Left ventricle myocardium inferior (tissue), 1 donor: ENCODE results near the gene ODAPH. TPM values are rescaled to one million over a fixed set of nuclear protein-coding genes. Genes with fewer than 3 reads are reported as not detected.

Experiments
- DNase-seq: peaks from one replicate; pipeline ENCODE4 v3.0.0-alpha.2; 2020
- H3K27ac ChIP-seq: fragments of 200-600 bp; replicated peaks from 2 replicates; pipeline ENCODE4 v1.8.0; 2021
- H3K27me3 ChIP-seq: fragments of 200-600 bp; 2 replicates; pipeline ENCODE4 v1.8.0; 2021; ENCODE audit warnings: low read depth
- H3K36me3 ChIP-seq: fragments of 200-600 bp; 2 replicates; pipeline ENCODE4 v1.8.0; 2021
- H3K4me1 ChIP-seq: fragments of 200-600 bp; 2 replicates; pipeline ENCODE4 v1.8.0; 2021
- H3K4me3 ChIP-seq: fragments of 200-600 bp; 2 replicates; pipeline ENCODE4 v1.8.0; 2021; ENCODE audit warnings: mild to moderate bottlenecking, moderate library complexity
- H3K9me3 ChIP-seq: fragments of 200-600 bp; replicated peaks from 2 replicates; pipeline ENCODE4 v1.8.0; 2021
- intact Hi-C: fragments of 100-400 bp; cut with micrococcal nuclease; formaldehyde crosslinking; loops from one replicate; pipeline ENCODE4 v1.11.0; 2022
- total RNA-seq: library from RNA; stranded (reverse); fragmentation: NEBNext Ultra II Directional; extraction: Animal tissue kit (Norgen Biotek cat#: 25700); gene quantifications from one replicate; pipeline ENCODE4 v1.2.1, GENCODE V29; 2021
- TF ChIP-seq, protein P1 (sequence below): fragments of 200-600 bp; IDR thresholded peaks from 2 replicates; pipeline ENCODE4 v1.8.0; 2021; ENCODE audit warnings: antibody characterized with exemption, mild to moderate bottlenecking, borderline replicate concordance
- donor health status: DM: no; HTN: yes; CAD: no; lungs with severe emphysema.

The ODAPH gene
- total RNA-seq, 1 donor from 2014 or later: not detected

DNA sequence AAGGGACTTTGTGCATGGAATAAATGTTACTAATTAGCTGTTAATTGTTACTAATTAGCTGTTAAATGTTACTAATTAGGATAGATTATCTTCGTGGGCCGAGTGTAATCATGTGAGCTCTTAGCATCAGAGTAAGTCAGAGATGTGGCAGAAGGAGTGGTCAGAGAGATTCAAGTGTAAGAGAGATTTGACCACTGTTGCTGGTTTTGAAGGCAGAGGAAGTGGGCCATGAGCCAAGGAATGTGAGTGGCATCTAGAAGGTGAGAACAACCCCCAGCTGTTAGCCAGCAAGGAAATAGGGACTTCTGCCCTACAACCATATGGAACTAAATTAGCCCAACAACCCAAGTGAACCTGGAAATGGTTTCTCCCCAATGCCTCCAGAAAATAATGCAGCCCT is 28.2 kb downstream of the ODAPH start:
- Histone ChIP-seq H3K27me3 (no peaks in the 10 kb centered on the region), H3K27ac (no peak overlapping the region), H3K36me3 (no peaks in the 10 kb centered on the region), H3K9me3 (peaks cover 21% of the 10 kb centered on the region), H3K4me3 (no peak overlapping the region), H3K4me1 (no peaks in the 10 kb centered on the region)
- TF ChIP-seq, protein P1, sequence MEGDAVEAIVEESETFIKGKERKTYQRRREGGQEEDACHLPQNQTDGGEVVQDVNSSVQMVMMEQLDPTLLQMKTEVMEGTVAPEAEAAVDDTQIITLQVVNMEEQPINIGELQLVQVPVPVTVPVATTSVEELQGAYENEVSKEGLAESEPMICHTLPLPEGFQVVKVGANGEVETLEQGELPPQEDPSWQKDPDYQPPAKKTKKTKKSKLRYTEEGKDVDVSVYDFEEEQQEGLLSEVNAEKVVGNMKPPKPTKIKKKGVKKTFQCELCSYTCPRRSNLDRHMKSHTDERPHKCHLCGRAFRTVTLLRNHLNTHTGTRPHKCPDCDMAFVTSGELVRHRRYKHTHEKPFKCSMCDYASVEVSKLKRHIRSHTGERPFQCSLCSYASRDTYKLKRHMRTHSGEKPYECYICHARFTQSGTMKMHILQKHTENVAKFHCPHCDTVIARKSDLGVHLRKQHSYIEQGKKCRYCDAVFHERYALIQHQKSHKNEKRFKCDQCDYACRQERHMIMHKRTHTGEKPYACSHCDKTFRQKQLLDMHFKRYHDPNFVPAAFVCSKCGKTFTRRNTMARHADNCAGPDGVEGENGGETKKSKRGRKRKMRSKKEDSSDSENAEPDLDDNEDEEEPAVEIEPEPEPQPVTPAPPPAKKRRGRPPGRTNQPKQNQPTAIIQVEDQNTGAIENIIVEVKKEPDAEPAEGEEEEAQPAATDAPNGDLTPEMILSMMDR: no peak
- no peak for DNase-seq
- intact Hi-C loops: no loop called here

DNA sequence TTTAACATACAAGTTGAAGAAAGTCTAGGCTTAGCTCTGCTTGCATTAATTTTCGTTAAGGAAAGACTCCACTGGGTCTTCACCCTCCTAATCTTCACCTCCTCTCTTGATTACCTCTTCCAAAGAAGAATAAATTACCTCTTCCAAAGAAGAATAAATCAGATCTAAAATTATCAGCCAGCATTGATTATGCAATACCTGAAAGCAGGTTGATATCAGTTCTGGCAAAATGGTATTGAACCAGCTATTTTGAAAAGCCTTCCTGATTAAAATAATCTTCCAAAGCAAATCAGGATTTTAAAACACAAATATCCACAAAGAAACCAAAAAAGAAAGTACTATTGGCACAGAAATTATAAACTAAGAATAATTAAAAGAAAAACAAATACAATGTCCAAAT is 37.5 kb downstream of the ODAPH start:
- no peaks in the 10 kb centered on the region for H3K27me3 ChIP-seq
- intact Hi-C loops: no loop called here
- no peaks in the 10 kb centered on the region for H3K4me1 ChIP-seq
- TF ChIP-seq, protein P1: no peak
- H3K36me3 ChIP-seq: no peaks in the 10 kb centered on the region
- H3K9me3 ChIP-seq: no peaks in the 10 kb centered on the region
- DNase-seq: no peak
- no peak overlapping the region for H3K4me3 ChIP-seq
- H3K27ac ChIP-seq: no peak overlapping the region

DNA sequence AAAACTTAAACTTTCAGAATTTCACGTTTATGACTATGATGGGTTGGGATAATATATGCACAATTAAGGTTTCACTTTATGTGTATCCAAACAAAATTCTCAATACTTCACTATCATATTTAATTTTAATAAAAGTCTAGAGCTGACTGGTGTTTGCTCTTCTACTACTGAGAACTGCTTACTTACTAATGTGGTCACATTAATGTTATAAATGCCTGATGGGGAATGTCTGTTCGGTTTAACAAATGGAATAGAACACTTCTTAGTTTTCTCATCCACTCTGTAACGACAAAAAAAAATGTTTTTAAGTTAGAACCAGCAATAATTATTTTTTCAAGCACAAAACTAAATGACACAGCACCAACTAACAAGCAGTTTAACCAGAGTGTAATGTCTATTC is 40.2 kb downstream of the ODAPH start:
- Histone ChIP-seq H3K9me3 (no peaks in the 10 kb centered on the region), H3K4me1 (no peaks in the 10 kb centered on the region), H3K36me3 (no peaks in the 10 kb centered on the region), H3K4me3 (no peak overlapping the region), H3K27me3 (no peaks in the 10 kb centered on the region), H3K27ac (no peak overlapping the region)
- no peak for DNase-seq
- intact Hi-C loops: no loop called here
- TF ChIP-seq, protein P1: no peak

DNA sequence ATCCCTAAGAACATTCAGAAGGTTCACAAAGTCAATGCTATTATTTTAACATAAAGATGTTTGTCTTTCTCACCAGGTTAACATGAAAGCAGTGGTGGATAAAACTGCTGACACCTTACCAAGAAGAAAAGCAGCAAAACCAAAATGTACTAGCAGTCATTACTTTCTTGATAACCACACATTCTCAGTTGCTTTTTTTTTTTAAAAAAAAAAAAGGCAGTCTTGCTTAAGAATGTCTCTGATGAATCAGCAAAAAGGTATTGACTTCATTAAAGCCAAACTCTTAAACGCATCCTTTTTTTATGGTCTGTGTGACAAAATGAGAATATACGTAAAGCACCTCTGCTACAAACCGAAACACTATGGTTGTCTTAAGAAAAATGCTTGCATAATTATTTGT is 42.5 kb downstream of the ODAPH start:
- TF ChIP-seq, protein P1: no peak
- no peaks in the 10 kb centered on the region for H3K4me1 ChIP-seq
- DNase-seq: no peak
- H3K27me3 ChIP-seq: no peaks in the 10 kb centered on the region
- no peak overlapping the region for H3K27ac ChIP-seq
- no peak overlapping the region for H3K4me3 ChIP-seq
- intact Hi-C loops: no loop called here
- no peaks in the 10 kb centered on the region for H3K9me3 ChIP-seq
- H3K36me3 ChIP-seq: no peaks in the 10 kb centered on the region

DNA sequence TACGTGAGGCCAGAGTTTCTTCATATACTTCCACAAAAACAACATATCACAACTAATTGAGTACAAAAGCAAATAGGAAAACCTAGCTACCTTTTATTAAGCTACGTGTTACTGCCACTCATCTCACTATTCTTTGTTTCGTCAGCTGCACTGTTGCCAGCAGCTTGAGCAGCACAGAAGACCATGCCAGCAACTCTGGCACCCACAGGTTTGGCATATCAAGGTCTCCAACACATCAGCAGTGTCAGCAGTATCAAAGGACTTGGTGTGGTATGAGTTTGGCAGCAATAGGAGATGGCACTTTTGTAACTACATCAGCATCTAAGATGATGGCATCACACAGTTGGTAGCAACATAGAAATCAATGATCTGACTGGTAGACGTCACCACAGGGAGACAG is 43.8 kb downstream of the ODAPH start:
- TF ChIP-seq, protein P1: no peak
- Histone ChIP-seq H3K27me3 (no peaks in the 10 kb centered on the region), H3K36me3 (no peaks in the 10 kb centered on the region), H3K4me1 (no peaks in the 10 kb centered on the region), H3K27ac (no peak overlapping the region), H3K4me3 (no peak overlapping the region), H3K9me3 (no peaks in the 10 kb centered on the region)
- intact Hi-C loops: no loop called here
- no peak for DNase-seq

DNA sequence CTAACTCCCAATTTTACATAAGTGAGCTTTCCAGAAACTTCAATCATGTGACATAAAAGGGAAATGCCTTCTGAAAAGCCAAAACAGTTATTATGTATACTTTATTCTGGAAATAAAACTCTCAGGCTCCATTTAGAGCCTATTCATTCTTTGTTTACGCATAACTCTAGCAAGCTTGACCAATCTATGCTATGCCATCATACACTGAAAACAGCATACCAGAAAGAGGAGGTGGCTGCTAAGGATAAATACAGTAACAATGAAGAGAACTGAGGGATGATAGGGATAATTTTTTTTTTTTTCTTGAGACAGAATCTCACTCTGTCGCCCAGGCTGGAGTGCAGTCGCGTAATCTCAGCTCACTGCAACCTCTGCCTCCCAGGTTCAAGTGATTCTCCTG is 50.1 kb downstream of the ODAPH start:
- no peak for DNase-seq
- no peak overlapping the region for H3K27ac ChIP-seq
- intact Hi-C loops: no loop called here

More for the DNA sequence above, 50.1 kb downstream of the ODAPH start:
- no peak overlapping the region for H3K4me3 ChIP-seq
- no peaks in the 10 kb centered on the region for H3K27me3 ChIP-seq
- no peaks in the 10 kb centered on the region for H3K4me1 ChIP-seq
- no peaks in the 10 kb centered on the region for H3K36me3 ChIP-seq
- TF ChIP-seq, protein P1: no peak
- no peaks in the 10 kb centered on the region for H3K9me3 ChIP-seq
